Measurements from ENCODE around the gene NDOR1. TPM values are rescaled to one million over a fixed set of nuclear protein-coding genes. Genes with fewer than 3 reads are reported as not detected.
A peak's percentile ranks its signal among the peaks of the same experiment; 100 is the strongest.

NDOR1 gene
- total RNA-seq, 1 experiment from 2014 or later: 4.9 TPM

- DNase-seq (ENCODE audit: low spot score): no peak
Observed at GRCh38 chr9:137220317-137221094, 15.0 kb downstream of the NDOR1 start.

- DNase-seq (ENCODE audit: low spot score): no peak
Observed at GRCh38 chr9:137221095-137221505, 15.6 kb downstream of the NDOR1 start.

GRCh38 chr9:137221506-137222111 lies 16.1 kb downstream of the NDOR1 start:
- no peak for DNase-seq (ENCODE audit: low spot score)

GRCh38 chr9:137222190-137223077 lies 16.9 kb downstream of the NDOR1 start, which contains the start of gene RNF208:
TSS of gene RNF208 (minus strand) at chr9:137222240. CDS start at chr9:137221212, 1,028 bp downstream.
- no peak for DNase-seq (ENCODE audit: low spot score)

- DNase-seq (ENCODE audit: low spot score): peak; percentile 95
Observed at GRCh38 chr9:137223078-137223970, 17.8 kb downstream of the NDOR1 start.

- DNase-seq (ENCODE audit: low spot score): no peak
Observed at GRCh38 chr9:137224830-137225694, 19.6 kb downstream of the NDOR1 start, which contains the start of gene CYSRT1. TSS of gene CYSRT1 (plus strand) at chr9:137225174. CDS start at chr9:137225622, 448 bp downstream.

GRCh38 chr9:137225699-137226331 lies 20.3 kb downstream of the NDOR1 start:
- DNase-seq (ENCODE audit: low spot score): no peak

- no peak for DNase-seq (ENCODE audit: low spot score)
Observed at GRCh38 chr9:137226338-137227053, 21.0 kb downstream of the NDOR1 start.

- DNase-seq (ENCODE audit: low spot score): peak; percentile 70
Observed at GRCh38 chr9:137227054-137227852, 21.8 kb downstream of the NDOR1 start, which contains the start of gene RNF224. TSS of gene RNF224 (plus strand) at chr9:137227502. CDS start at chr9:137228336, 834 bp downstream.

- DNase-seq (ENCODE audit: low spot score): no peak
Observed at GRCh38 chr9:137227853-137228505, 22.5 kb downstream of the NDOR1 start.

GRCh38 chr9:137228506-137228967 lies 23.0 kb downstream of the NDOR1 start:
- DNase-seq (ENCODE audit: low spot score): no peak

- no peak for DNase-seq (ENCODE audit: low spot score)
Observed at GRCh38 chr9:137228968-137229896, 23.7 kb downstream of the NDOR1 start.

- no peak for DNase-seq (ENCODE audit: low spot score)
Observed at GRCh38 chr9:137229903-137230704, 24.6 kb downstream of the NDOR1 start.

GRCh38 chr9:137230705-137231371 lies 25.3 kb downstream of the NDOR1 start, which contains the start of gene SLC34A3:
TSS of gene SLC34A3 (plus strand) at chr9:137230901. CDS start at chr9:137231703, 802 bp downstream.
- DNase-seq (ENCODE audit: low spot score): no peak
